ENCODE measurements around the gene PARP14. TPM values are rescaled to one million over a fixed set of nuclear protein-coding genes. Genes with fewer than 3 reads are reported as not detected.

The PARP14 gene
- total RNA-seq, 3 donors from 2014 or later, result 22.8 to 48.9 (median 23.5) TPM

DNA sequence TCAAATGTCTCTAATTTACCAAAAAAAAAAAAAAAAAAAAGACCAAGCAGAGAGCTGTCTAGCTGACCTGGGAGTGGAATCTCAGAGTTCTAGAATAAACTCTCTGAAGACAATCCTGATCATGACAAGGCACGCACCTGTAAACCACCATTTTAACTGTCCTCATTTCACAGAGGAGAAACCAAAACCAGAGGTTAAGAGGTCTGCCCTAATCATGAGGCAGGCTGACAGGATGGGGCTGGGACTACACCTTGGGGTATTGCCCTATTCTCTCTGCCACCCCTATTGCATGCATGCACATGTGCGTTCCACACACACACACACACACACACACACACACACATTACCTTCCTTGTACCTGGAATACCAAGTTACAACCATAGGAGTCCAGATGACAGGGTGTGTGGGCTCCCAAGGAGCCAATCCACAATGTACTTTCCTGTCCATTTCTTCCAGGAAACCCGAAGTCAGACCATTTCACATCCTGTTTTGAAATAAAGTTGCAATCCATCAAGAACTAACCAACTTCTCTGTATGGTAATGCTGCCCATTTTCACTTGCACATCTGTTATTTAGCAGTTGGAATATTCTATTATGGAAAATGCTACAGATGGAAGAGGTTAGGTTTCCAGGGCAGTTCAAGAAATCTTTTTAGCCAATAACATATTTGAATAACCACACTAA lies 78.4 kb downstream of the PARP14 start:
- Mint-ChIP-seq H3K9me3 (no peaks in the 10 kb centered on the region), H3K4me1 (ENCODE audit: low read depth) (no peaks in the 10 kb centered on the region), H3K36me3 (ENCODE audit: insufficient read depth) (peaks cover 14% of the 10 kb centered on the region), H3K4me3 (no peak overlapping the region), H3K27me3 (ENCODE audit: low read depth) (no peaks in the 10 kb centered on the region)
- DNase-seq (no peak), ATAC-seq (no peak)

DNA sequence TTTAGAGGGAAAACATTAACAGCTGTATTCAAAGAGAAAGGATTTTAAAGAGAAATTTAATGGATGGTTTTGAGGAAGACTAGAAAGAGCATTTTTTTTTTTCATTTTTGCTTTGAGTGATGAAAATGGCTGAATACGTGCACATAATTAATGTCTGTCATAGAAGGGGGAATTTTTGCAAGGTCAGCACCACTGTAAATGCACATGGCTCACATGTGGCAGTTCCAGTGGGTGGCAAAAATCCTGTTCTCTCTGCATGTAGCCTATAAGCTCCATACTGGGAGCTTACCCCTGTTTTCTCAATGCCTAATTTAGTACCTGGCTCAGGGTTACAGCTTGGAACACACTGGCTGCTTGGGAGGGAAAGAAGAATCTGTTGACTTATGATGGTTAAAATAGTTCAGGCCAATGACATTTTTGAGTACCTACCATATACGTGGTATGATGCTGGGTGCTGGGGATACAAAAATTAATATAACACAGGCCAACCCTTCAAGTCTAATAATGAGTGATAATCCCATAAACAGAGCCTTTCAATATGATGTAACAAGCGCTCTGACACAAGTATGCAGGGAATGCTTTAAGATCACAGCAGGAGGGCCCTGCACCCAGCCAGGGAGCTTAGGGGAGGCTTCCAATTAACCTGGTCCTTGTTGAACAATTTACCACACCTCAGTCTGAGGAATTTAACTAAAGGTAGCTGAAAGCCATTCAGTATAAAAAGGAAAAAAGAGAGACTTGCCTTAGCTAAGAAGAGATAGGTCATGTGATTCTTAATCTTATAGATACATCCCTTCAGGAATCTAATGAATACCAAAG lies 80.0 kb downstream of the PARP14 start:
- Mint-ChIP-seq H3K9me3 (no peaks in the 10 kb centered on the region), H3K4me3 (no peak overlapping the region), H3K36me3 (ENCODE audit: insufficient read depth) (peaks cover 7% of the 10 kb centered on the region), H3K27me3 (ENCODE audit: low read depth) (no peaks in the 10 kb centered on the region), H3K4me1 (ENCODE audit: low read depth) (no peaks in the 10 kb centered on the region)
- DNase-seq, result no peak
- no peak for ATAC-seq

- Mint-ChIP-seq H3K9me3 (no peaks in the 10 kb centered on the region), H3K36me3 (ENCODE audit: insufficient read depth) (peaks cover 17% of the 10 kb centered on the region), H3K4me1 (ENCODE audit: low read depth) (no peaks in the 10 kb centered on the region), H3K27me3 (ENCODE audit: low read depth) (no peaks in the 10 kb centered on the region), H3K4me3 (no peak overlapping the region)
- DNase-seq (no peak), ATAC-seq (no peak)
Measured at GRCh38 chr3:122766430-122766829, 85.8 kb downstream of the PARP14 start.

DNA sequence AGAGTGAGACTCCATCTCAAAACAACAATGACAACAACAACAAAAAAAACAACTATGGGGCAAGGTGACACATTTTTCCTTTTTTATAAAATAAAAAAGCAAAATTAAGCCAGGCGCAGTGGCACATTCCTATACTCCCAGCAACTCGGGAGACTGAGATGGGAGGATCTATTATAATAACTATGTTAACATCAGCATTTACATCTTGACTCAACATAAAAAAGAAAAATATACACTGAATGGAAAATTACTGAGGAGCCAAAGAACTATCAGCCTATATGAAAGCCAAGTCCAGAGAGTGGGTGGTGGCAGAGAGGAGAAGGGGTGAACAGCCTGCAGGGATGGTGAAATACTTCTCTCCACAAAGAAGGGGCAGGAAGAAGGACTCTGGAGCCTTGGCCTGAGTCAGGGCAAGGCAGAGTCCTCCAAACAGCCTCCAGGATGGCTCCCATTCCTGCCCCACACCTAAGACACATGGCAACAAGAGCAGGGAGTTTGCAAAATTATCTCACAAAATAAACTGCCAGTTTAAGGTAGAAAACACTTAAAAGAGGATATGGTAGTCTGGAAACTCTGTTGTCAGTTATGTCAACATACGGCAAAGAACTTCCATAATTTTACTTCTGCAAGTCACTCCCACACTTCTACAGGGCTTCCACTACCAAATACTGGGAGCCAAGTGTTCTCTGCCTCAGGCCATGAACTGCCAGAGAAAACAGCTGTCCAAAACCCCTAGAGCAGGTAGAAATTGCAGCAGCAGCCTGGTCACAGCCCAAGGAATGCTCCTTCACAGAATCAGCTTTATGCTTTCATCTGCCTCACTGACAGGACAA lies 87.1 kb downstream of the PARP14 start:
- no peak for ATAC-seq
- Mint-ChIP-seq H3K36me3 (ENCODE audit: insufficient read depth) (peaks cover 16% of the 10 kb centered on the region), H3K9me3 (no peaks in the 10 kb centered on the region)

GRCh38 chr3:122770521-122771202 lies 90.0 kb downstream of the PARP14 start:
- ATAC-seq (no peak), DNase-seq (no peak)
- Mint-ChIP-seq H3K9me3 (no peaks in the 10 kb centered on the region), H3K36me3 (ENCODE audit: insufficient read depth) (peaks cover 24% of the 10 kb centered on the region), H3K4me3 (no peak overlapping the region), H3K27me3 (ENCODE audit: low read depth) (no peaks in the 10 kb centered on the region), H3K4me1 (ENCODE audit: low read depth) (no peaks in the 10 kb centered on the region)

More for the DNA sequence above, 87.1 kb downstream of the PARP14 start:
- Mint-ChIP-seq H3K27me3 (ENCODE audit: low read depth) (no peaks in the 10 kb centered on the region), H3K4me3 (no peak overlapping the region), H3K4me1 (ENCODE audit: low read depth) (no peaks in the 10 kb centered on the region)
- DNase-seq, result no peak

- no peaks in the 10 kb centered on the region for H3K27me3 Mint-ChIP-seq (ENCODE audit: low read depth)
- DNase-seq (no peak), ATAC-seq (no peak)
- H3K4me1 Mint-ChIP-seq (ENCODE audit: low read depth), result no peaks in the 10 kb centered on the region
- H3K9me3 Mint-ChIP-seq, result no peaks in the 10 kb centered on the region
- no peak overlapping the region for H3K4me3 Mint-ChIP-seq
- peaks cover 24% of the 10 kb centered on the region for H3K36me3 Mint-ChIP-seq (ENCODE audit: insufficient read depth)
Measured at GRCh38 chr3:122772827-122773226, 92.2 kb downstream of the PARP14 start.

DNA sequence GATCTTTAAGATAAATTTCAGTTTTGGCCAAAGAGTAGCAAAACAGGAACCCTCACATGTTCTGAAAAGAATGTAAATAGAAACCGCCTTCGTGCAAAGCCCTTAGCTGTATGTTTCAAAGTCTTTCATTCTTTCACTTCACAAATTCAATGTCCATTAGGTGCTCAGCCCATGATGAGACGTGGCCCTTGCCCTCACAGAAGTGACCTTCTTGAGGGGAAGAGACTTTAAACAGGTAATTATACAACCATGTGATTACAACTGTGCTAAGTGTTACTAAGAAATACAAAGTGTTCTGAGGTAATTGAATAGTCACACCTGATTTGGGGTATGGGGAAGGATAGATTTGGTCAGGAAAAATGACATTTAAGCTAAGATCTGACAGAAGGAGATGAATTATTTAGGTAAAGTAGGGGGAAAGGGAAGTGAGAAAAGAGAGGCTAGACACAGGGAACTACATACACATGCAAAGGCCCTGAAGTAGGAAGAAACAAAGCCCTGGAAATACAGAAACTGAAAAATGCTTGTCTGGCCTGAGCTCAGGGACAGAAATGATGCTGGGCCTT lies 93.4 kb downstream of the PARP14 start:
- no peak for DNase-seq
- Mint-ChIP-seq H3K9me3 (no peaks in the 10 kb centered on the region), H3K4me3 (no peak overlapping the region), H3K27me3 (ENCODE audit: low read depth) (no peaks in the 10 kb centered on the region), H3K36me3 (ENCODE audit: insufficient read depth) (peaks cover 21% of the 10 kb centered on the region), H3K4me1 (ENCODE audit: low read depth) (no peaks in the 10 kb centered on the region)
- ATAC-seq, result no peak

DNA sequence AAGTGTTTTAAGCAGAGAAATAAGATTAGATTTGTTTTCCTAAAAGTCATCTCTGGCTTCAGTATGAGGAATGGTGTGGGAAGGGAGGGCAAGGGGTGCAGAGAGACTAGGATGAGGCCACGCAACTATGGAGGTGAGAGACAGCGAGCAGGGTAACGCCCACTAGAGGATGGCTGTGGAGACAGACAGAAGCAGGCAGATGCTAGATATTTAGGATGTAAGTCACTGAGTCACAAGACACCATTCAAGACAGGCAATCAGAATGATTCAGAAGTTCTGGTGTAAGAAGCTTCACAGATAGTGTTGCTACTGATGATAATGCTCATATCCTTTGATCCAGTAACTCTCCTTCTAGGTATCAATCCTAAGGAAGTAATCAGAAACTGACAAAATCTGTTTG lies 93.9 kb downstream of the PARP14 start:
- ATAC-seq (no peak), DNase-seq (no peak)
- peaks cover 18% of the 10 kb centered on the region for H3K36me3 Mint-ChIP-seq (ENCODE audit: insufficient read depth)
- no peaks in the 10 kb centered on the region for H3K27me3 Mint-ChIP-seq (ENCODE audit: low read depth)
- H3K9me3 Mint-ChIP-seq, result no peaks in the 10 kb centered on the region
- H3K4me3 Mint-ChIP-seq, result no peak overlapping the region
- H3K4me1 Mint-ChIP-seq (ENCODE audit: low read depth), result no peaks in the 10 kb centered on the region

GRCh38 chr3:122776675-122777468 lies 96.2 kb downstream of the PARP14 start:
- Mint-ChIP-seq H3K4me3 (no peak overlapping the region), H3K9me3 (no peaks in the 10 kb centered on the region), H3K36me3 (ENCODE audit: insufficient read depth) (peaks cover 19% of the 10 kb centered on the region), H3K4me1 (ENCODE audit: low read depth) (no peaks in the 10 kb centered on the region), H3K27me3 (ENCODE audit: low read depth) (no peaks in the 10 kb centered on the region)
- DNase-seq (no peak), ATAC-seq (no peak)

DNA sequence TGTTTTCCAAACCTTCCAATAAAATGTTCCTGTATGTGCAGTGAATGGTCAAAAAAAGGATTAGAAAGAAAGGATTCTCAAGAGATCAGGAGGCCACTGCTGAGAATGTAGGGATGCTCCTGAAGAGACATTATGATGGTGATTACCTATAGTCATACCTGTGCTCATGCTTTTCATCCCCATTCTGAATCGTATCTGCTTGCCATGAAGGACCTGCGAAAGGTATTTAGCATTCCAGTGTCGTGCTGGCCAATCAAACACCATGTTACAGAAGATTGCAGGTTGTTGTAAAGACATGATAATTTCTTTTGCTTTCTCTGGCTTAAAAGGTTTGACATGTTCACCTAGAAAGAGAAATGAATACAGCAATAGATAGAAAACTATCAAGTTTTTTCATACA lies 96.9 kb downstream of the PARP14 start:
- Mint-ChIP-seq H3K4me3 (no peak overlapping the region), H3K4me1 (ENCODE audit: low read depth) (no peaks in the 10 kb centered on the region), H3K27me3 (ENCODE audit: low read depth) (no peaks in the 10 kb centered on the region), H3K36me3 (ENCODE audit: insufficient read depth) (peaks cover 19% of the 10 kb centered on the region), H3K9me3 (no peaks in the 10 kb centered on the region)
- ATAC-seq (no peak), DNase-seq (no peak)

Other genes starting within 250 kb of the PARP14 start
- 10 to 100 TPM; 56.4 to 61.2 (median 61.2) TPM for gene KPNA1, start 165.9 kb upstream of the PARP14 start, total RNA-seq
- 10 to 100 TPM; 18.2 to 30.9 (median 20.3) TPM for gene PARP9, start 116.5 kb upstream of the PARP14 start, total RNA-seq
- 10 to 100 TPM; 21.6 to 36.5 (median 25.2) TPM for gene DTX3L, start 116.5 kb upstream of the PARP14 start, total RNA-seq
- 1 to 10 TPM; 2.5 to 6.4 (median 2.7) TPM for gene PARP15, start 103.2 kb upstream of the PARP14 start, total RNA-seq
- gene HSPBAP1, start 113.0 kb downstream of the PARP14 start, total RNA-seq, result 1 to 10 TPM; 7.6 to 8.8 (median 7.7) TPM
- 1 to 10 TPM; 1.7 to 2.0 (median 1.7) TPM for gene SLC49A4, start 114.2 kb downstream of the PARP14 start, total RNA-seq